ENCODE data around the gene MUC5B.

MUC5B gene

DNA sequence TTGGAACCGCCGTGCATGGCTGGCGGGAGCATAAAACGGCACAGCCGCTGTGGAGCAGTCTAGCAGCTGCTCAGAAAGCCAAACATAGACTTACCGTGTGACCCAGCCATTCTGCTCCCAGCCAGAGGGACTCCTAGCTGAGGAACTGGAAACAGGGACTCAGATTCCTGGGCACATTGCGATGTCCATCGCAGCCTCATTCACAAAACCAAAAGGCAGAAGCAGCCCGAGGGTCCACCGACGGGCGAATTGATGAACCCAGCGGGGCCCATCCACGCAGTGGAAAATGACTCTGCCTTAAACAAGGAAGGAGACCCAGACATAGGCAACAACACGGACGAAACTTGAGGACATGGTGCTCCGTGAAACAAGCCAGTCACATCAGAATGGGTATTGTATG, 5.7 kb upstream of the MUC5B start:
- DNase-seq (ENCODE audit: extremely low read depth, low read depth) = no peak
- H3K4me3 ChIP-seq (replicated peaks; ENCODE audit: low read depth, low read length) = no peak overlapping the region
- TF ChIP-seq, protein P1, sequence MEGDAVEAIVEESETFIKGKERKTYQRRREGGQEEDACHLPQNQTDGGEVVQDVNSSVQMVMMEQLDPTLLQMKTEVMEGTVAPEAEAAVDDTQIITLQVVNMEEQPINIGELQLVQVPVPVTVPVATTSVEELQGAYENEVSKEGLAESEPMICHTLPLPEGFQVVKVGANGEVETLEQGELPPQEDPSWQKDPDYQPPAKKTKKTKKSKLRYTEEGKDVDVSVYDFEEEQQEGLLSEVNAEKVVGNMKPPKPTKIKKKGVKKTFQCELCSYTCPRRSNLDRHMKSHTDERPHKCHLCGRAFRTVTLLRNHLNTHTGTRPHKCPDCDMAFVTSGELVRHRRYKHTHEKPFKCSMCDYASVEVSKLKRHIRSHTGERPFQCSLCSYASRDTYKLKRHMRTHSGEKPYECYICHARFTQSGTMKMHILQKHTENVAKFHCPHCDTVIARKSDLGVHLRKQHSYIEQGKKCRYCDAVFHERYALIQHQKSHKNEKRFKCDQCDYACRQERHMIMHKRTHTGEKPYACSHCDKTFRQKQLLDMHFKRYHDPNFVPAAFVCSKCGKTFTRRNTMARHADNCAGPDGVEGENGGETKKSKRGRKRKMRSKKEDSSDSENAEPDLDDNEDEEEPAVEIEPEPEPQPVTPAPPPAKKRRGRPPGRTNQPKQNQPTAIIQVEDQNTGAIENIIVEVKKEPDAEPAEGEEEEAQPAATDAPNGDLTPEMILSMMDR (IDR thresholded peaks at IDR 0.05; ENCODE audit: low read depth, low read length, missing control alignments) = no peak

DNA sequence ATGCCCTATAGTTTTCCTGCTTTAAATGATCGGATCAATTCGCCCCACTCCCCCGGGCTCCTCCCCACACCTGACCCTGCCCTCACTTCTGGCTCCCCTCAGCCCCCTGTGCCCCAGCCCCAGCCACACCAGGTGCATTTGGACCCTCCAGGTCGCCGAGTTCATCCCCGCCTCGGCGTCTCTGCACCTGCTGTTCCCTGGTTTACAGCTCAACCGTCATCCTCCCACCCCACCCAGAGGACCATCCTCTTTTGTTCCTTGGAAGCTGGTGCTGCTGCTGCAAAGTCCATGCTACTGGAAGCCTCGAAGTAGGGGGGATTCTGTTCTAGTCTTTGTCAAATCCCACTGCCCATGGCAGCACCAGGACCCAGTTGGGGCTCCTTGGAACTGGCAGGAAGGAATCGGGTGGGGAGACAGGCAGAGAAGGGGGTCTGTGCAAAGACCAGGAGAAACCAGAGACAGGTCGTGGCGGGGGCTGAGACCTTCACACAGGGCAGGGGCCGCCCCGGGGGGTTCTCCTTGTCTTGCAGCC, 4.5 kb upstream of the MUC5B start:
- no peak overlapping the region for H3K4me3 ChIP-seq (replicated peaks; ENCODE audit: low read depth, low read length)
- no peak for DNase-seq (ENCODE audit: extremely low read depth, low read depth)
- TF ChIP-seq, protein P1 (IDR thresholded peaks at IDR 0.05; ENCODE audit: low read depth, low read length, missing control alignments) = no peak

DNA sequence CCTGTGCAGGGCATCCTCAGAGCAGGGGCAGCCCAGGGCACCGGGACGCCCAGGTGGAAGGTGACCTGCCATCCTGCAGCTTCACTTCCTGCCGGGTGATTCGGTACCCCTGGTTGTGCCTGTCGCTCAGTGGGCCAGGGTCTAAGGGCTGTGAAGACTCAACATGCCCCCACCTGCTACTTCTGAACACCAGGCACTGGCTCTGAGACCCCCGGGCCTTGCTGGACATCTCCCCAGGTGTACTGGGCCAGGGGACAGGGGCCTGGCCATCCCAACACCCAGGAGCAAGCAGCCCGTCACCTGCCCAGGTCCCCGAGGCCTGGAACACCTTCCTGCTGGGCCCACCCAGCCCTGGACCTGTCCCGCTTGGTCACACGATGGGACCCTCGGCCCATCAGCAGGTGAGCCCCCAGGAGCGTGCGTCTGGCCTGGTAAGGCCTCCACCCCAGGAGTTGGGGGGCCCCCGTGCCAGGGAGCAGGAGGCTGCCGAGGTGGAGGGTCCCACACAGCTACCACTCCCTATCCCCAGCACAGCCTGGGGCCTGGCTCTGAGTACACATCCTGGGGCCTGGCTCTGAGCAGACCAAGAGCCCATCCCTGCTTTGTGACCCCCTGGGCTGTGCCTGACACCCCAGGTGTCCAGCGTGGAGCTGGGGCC, 3.9 kb upstream of the MUC5B start:
- DNase-seq (ENCODE audit: extremely low read depth, low read depth) = no peak
- TF ChIP-seq, protein P1 (IDR thresholded peaks at IDR 0.05; ENCODE audit: low read depth, low read length, missing control alignments) = no peak
- H3K4me3 ChIP-seq (replicated peaks; ENCODE audit: low read depth, low read length) = no peak overlapping the region

DNA sequence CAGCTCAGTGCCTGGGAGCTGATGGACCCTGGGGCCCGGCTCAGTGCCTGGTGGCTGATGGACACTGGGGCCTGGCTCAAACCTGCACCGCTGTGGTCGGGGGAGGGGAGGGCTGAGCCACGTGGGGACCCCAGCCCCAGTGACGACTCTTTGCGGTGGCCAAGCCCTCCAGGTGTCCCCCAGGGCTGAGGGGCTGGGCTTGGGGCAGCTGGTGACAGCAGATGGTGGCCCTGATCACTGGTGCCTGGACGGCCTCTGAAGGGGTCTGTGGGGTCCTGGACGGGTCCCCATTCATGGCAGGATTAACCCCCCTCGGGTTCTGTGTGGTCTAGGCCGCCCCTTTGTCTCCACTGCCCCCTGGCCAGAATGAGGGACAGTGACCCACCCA, 3.4 kb upstream of the MUC5B start:
- H3K4me3 ChIP-seq (replicated peaks; ENCODE audit: low read depth, low read length) = no peak overlapping the region
- no peak for DNase-seq (ENCODE audit: extremely low read depth, low read depth)
- TF ChIP-seq, protein P1 (IDR thresholded peaks at IDR 0.05; ENCODE audit: low read depth, low read length, missing control alignments) = no peak

DNA sequence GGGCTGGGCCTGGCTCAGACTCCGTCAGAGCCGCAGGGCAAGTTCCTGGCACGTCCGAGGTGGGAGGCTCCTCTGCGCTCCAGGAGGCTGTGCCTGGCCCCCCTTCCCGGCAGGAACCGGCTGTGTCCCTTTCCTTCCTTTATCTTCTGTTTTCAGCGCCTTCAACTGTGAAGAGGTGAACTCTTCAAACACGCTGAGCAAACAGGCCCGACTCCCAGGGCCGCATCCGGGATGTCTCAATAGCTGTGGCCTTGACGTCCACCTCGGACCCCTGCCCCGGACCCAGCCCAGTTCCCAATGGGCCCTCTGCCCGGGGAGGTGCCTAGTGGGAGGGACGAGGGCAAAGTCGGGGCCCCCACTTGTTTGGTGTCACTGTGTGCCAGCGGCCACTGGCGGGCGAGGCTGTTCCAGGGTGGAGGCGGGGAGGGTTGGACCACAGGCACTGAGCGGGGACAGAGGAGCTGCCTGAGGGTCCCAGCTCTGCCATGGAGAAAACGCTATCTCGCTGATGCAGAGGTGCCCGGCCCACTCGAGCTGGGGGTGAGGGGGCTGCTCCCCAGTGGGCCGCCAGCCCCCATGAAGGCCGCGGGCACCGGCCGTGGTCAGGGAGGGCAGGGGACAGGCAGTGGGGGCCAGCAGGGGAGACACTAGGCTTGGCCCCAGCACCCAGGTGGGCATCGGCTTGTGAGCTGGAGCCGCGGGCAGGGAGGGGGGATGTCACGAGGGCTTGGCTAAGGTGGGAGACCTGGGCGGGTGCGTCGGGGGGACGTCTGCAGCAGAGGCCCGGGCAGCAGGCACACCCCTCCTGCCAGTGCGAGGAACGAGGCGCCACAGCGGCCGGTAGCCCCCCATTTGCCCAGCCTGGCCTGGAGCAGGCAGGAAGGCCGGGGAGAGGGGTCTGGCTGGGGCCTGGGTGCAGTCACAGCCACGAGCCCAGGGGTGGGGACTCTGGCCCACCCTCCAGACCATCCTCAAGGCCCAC, 2.7 kb upstream of the MUC5B start:
- H3K4me3 ChIP-seq (replicated peaks; ENCODE audit: low read depth, low read length) = no peak overlapping the region
- no peak for DNase-seq (ENCODE audit: extremely low read depth, low read depth)
- TF ChIP-seq, protein P1 (IDR thresholded peaks at IDR 0.05; ENCODE audit: low read depth, low read length, missing control alignments) = no peak

GRCh38 chr11:1220941-1221721, 1.7 kb upstream of the MUC5B start:
- no peak overlapping the region for H3K4me3 ChIP-seq (replicated peaks; ENCODE audit: low read depth, low read length)
- DNase-seq (ENCODE audit: extremely low read depth, low read depth) = no peak
- TF ChIP-seq, protein P1 (IDR thresholded peaks at IDR 0.05; ENCODE audit: low read depth, low read length, missing control alignments) = no peak
